K562 (cell line): ENCODE data around the gene RETNLB. TPM values are rescaled to one million over a fixed set of nuclear protein-coding genes. Genes with fewer than 3 reads are reported as not detected.

Experiments used
- ATAC-seq: fragments of 200-7000 bp; cut with Tn5 transposase; 3 replicates; pipeline ENCODE4 v1.9.1; 2020; ENCODE audit warnings: moderate library complexity
- BruUV-seq: library from RNA; stranded (reverse); fragments of 400-500 nt; replicated peaks from 2 replicates; lab custom pipeline; 2021; lab: Mats Ljungman, UMichigan
- CTCF ChIA-PET: fragments of 300-600 bp; formaldehyde crosslinking; extraction: SDS; loops from one replicate; lab custom pipeline; 2021; ENCODE audit warnings: low intra/inter-chr PET ratio; lab: Yijun Ruan, JAX
- POLR2A ChIA-PET: fragments of 300-600, 350-650 bp; sonication (Branson Sonifier 250); formaldehyde crosslinking; extraction: SDS; loops from one replicate; lab custom pipeline; 2021; ENCODE audit warnings: antibody characterized with exemption, inconsistent platforms; lab: Yijun Ruan, JAX
- DNase-seq, 4 experiments: peaks; one replicate each; pipeline versions ENCODE4 v3.0.0 to v3.0.0-alpha.2; 2011 to 2018; ENCODE audit warnings: low spot score in 3 of 4, mixed read lengths in 3 of 4; ENCODE audit errors: extremely low read depth in 1 of 4
- FAIRE-seq: peaks from 2 replicates; lab custom pipeline; 2011; peaks lifted over from hg19 to GRCh38; lab: Jason Lieb, UNC
- H2AFZ ChIP-seq: 2 replicates; pipeline ENCODE4 v1.6.0; 2011; ENCODE audit warnings: low read depth, low read length, control low read depth, inconsistent platforms
- H3K27ac ChIP-seq: fragments of 200-600 bp; 3 replicates; pipeline ENCODE4 v1.8.0; 2011; ENCODE audit warnings: low read depth, mild to moderate bottlenecking, control low read depth, inconsistent platforms, low read length, moderate library complexity, mixed read lengths; ENCODE audit errors: extremely low read depth
- H3K27me3 ChIP-seq, 2 experiments: fragments of 300-600 bp in 1 of 2; 2 replicates in 1 of 2; 3 replicates in 1 of 2; pipeline versions ENCODE4 v1.6.0 to v1.8.0; 2011; ENCODE audit warnings: inconsistent platforms in 2 of 2, low read length in 2 of 2, mild to moderate bottlenecking in 1 of 2, mixed read lengths in 1 of 2, moderate library complexity in 1 of 2; ENCODE audit not compliant: control insufficient read depth in 2 of 2, insufficient read depth in 2 of 2
- H3K36me3 ChIP-seq: fragments of 300-600 bp; 3 replicates; pipeline ENCODE4 v1.8.0; 2011; ENCODE audit warnings: mild to moderate bottlenecking, low read length, inconsistent platforms; ENCODE audit not compliant: control insufficient read depth, insufficient read depth
- H3K4me1 ChIP-seq, 2 experiments: fragments of 200-600 bp in 1 of 2; replicated peaks in 1 of 2; 2 replicates in 1 of 2; 3 replicates in 1 of 2; pipeline versions ENCODE4 v1.5.1 to v1.8.0; 2011; ENCODE audit warnings: inconsistent platforms in 2 of 2, low read length in 2 of 2, mild to moderate bottlenecking in 1 of 2, mixed read lengths in 1 of 2, moderate library complexity in 1 of 2; ENCODE audit not compliant: control insufficient read depth in 2 of 2, insufficient read depth in 2 of 2
- H3K4me2 ChIP-seq: 2 replicates; pipeline ENCODE4 v1.6.1; 2011; ENCODE audit warnings: low read length, control low read depth, inconsistent platforms, mixed read lengths; ENCODE audit not compliant: insufficient read depth
- H3K4me3 ChIP-seq: fragments of 200-600 bp; sonication (generic), shearing (Covaris generic); 2 replicates; pipeline ENCODE4 v1.5.1; 2016; ENCODE audit warnings: control low read depth, inconsistent platforms
- H3K79me2 ChIP-seq: fragments of 200-600 bp; 3 replicates; pipeline ENCODE4 v1.8.0; 2011; ENCODE audit warnings: low read length, inconsistent platforms; ENCODE audit not compliant: control insufficient read depth, insufficient read depth
- H3K9ac ChIP-seq, 2 experiments: 2 replicates each; pipeline versions ENCODE4 v1.6.0 to v1.6.1; 2011; ENCODE audit warnings: low read depth in 2 of 2, low read length in 2 of 2, control low read depth in 1 of 2, inconsistent platforms in 1 of 2, mild to moderate bottlenecking in 1 of 2, mixed read lengths in 1 of 2; ENCODE audit not compliant: insufficient read depth in 1 of 2
- H3K9me1 ChIP-seq: one replicate; pipeline ENCODE4 v1.6.0; 2011; ENCODE audit warnings: inconsistent platforms, mild to moderate bottlenecking, low read length, moderate library complexity; ENCODE audit not compliant: control insufficient read depth, insufficient read depth
- H3K9me3 ChIP-seq: replicated peaks from 2 replicates; pipeline ENCODE4 v1.5.1; 2011; ENCODE audit warnings: low read depth, low read length, inconsistent platforms; ENCODE audit not compliant: control insufficient read depth, insufficient read depth
- H4K20me1 ChIP-seq: replicated peaks from 2 replicates; pipeline ENCODE4 v1.6.1; 2011; ENCODE audit warnings: low read length, inconsistent platforms, mixed read lengths; ENCODE audit not compliant: control insufficient read depth, insufficient read depth
- BRF1 ChIP-seq: IDR thresholded peaks from 3 replicates; pipeline ENCODE4 v1.6.1; 2011; ENCODE audit warnings: borderline replicate concordance, mild to moderate bottlenecking; ENCODE audit not compliant: insufficient read length; ENCODE audit errors: extremely low read depth
- CBX1 ChIP-seq: sonication (generic); IDR thresholded peaks from 2 replicates; pipeline ENCODE4 v1.6.1; 2016; ENCODE audit warnings: antibody characterized with exemption, low read depth, mild to moderate bottlenecking
- EWSR1 ChIP-seq: fragments of 450-650 bp; IDR thresholded peaks from 2 replicates; pipeline ENCODE4 v1.6.1; 2018; ENCODE audit warnings: borderline replicate concordance, mild to moderate bottlenecking, low read depth, moderate library complexity; ENCODE audit not compliant: partially characterized antibody
- PTBP1 ChIP-seq: fragments of 200-400 bp; formaldehyde crosslinking; IDR thresholded peaks from 2 replicates; pipeline ENCODE4 v1.6.1; 2017; ENCODE audit warnings: low read depth, low read length
- ZNF24 ChIP-seq: fragments of 450-650 bp; IDR thresholded peaks from 2 replicates; pipeline ENCODE4 v1.6.1; 2016
- ZNF354B ChIP-seq: fragments of 250-450 bp; sonication (Bioruptor Pico); IDR thresholded peaks from 2 replicates; pipeline ENCODE4 v1.4.0; 2020
- ZNF507 ChIP-seq: conservative IDR thresholded peaks from 2 replicates; pipeline ENCODE4 v1.6.1; 2017; ENCODE audit warnings: missing genetic modification characterization, missing compliant biosample characterization
- WGBS: fragments of 100-300 bp; shearing (Covaris generic); methylation state at CpG from one replicate; pipeline ENCODE4 v1.1.6; 2016; ENCODE audit warnings: low coverage, mixed read lengths; ENCODE audit not compliant: insufficient coverage; ENCODE audit errors: missing lambda C conversion rate; 5-methylcytosine and 5-hydroxymethylcytosine counted together
- in situ Hi-C: fragments of 300-500 bp; cut with MboI; formaldehyde crosslinking; loops from 4 replicates; pipeline ENCODE4 v1.15.0; 2018; ENCODE audit warnings: inconsistent platforms, mixed read lengths
- intact Hi-C: fragments of 100-400 bp; cut with micrococcal nuclease; formaldehyde crosslinking; loops from 2 replicates; pipeline ENCODE4 v1.14.2; 2022
- polyA plus RNA-seq, 8 experiments: library from polyadenylated mRNA; depleted of rRNA in 4 of 8; stranded (reverse) in 5 of 8; unstranded in 3 of 8; fragments of >200 nt; fragmentation: Nextera tagmentation in 2 of 8; fragmentation: Illumina TruSeq in 1 of 8; extraction: Ambion mirVana in 2 of 8; extraction: Trizol in 1 of 8; gene quantifications; 2 replicates each; pipeline versions ENCODE4 v1.2.1 to v1.2.3, GENCODE V29; 2011 to 2014; ENCODE audit warnings: inconsistent platforms in 1 of 8, missing spikeins in 1 of 8
- total RNA-seq, 7 experiments: library from RNA; depleted of rRNA in 6 of 7; stranded (reverse); fragments of >200 nt in 6 of 7; fragmentation: Illumina TruSeq in 2 of 7; extraction: Trizol in 2 of 7; gene quantifications; 2 replicates each; pipeline versions ENCODE4 v1.2.1 to v1.2.3, GENCODE V29; 2011 to 2021; ENCODE audit warnings: low replicate concordance in 1 of 7
- TF ChIP-seq, protein P1 (sequence below): fragments of 250-450 bp; sonication (Bioruptor Pico); IDR thresholded peaks from 2 replicates; pipeline ENCODE4 v1.5.1; 2021; ENCODE audit warnings: mild to moderate bottlenecking

The RETNLB gene
- total and polyA plus RNA-seq, 9 of the 15 experiments (the other 6 are each of a cell fraction or from before 2014, with no cell fraction given): not detected

GRCh38 chr3:108755686-108756085, 1.5 kb downstream of the RETNLB start:
- Histone ChIP-seq H3K27ac (no peak overlapping the region), H3K9me3 (no peaks in the 10 kb centered on the region), H3K4me3 (no peak overlapping the region), H3K4me2 (no peak overlapping the region), H3K9ac (no peak overlapping the region), H3K79me2 (no peaks in the 10 kb centered on the region), H2AFZ (no peak overlapping the region), H4K20me1 (no peaks in the 10 kb centered on the region), H3K36me3 (no peaks in the 10 kb centered on the region), H3K9me1 (no peaks in the 10 kb centered on the region), H3K4me1 (no peaks in the 10 kb centered on the region), H3K27me3 (no peaks in the 10 kb centered on the region)
- in situ Hi-C loops: no loop called here
- ATAC-seq (no peak), DNase-seq (no peak), FAIRE-seq (no peak)
- intact Hi-C loops: no loop called here
- 0% methylated on average over 5 of the region's 5 CpGs for WGBS
- TF ChIP-seq ZNF354B (no peak), ZNF24 (no peak), PTBP1 (no peak), BRF1 (no peak), ZNF507 (tag) (no peak), CBX1 (no peak), EWSR1 (no peak)
- TF ChIP-seq, protein P1, sequence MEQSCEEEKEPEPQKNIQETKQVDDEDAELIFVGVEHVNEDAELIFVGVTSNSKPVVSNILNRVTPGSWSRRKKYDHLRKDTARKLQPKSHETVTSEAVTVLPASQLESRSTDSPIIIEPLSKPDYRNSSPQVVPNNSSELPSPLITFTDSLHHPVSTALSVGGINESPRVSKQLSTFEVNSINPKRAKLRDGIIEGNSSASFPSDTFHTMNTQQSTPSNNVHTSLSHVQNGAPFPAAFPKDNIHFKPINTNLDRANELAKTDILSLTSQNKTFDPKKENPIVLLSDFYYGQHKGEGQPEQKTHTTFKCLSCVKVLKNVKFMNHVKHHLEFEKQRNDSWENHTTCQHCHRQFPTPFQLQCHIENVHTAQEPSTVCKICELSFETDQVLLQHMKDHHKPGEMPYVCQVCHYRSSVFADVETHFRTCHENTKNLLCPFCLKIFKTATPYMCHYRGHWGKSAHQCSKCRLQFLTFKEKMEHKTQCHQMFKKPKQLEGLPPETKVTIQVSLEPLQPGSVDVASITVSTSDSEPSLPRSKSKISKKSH (CRISPR knock-in tag): no peak
- no TSS peak for BruUV-seq
- CTCF ChIA-PET: no interaction called here
- POLR2A ChIA-PET: no interaction called here
